ENCODE results near the gene CEMIP. TPM values are rescaled to one million over a fixed set of nuclear protein-coding genes. Genes with fewer than 3 reads are reported as not detected.

CEMIP gene
- total RNA-seq, 1 donor: 687 TPM

- TF ChIP-seq CTCF (IDR thresholded peaks at IDR 0.05; ENCODE audit: extremely low read depth, low read depth, low read length): no peak
- DNase-seq (ENCODE audit: insufficient read length, low spot score, missing footprints): no peak
- Histone ChIP-seq H3K27me3 (ENCODE audit: insufficient read depth, low read length) (no peaks in the 10 kb centered on the region), H3K79me2 (ENCODE audit: insufficient read depth, low read length) (peaks cover 29% of the 10 kb centered on the region), H3K4me2 (ENCODE audit: insufficient read depth, low read length) (no peak overlapping the region), H3K36me3 (ENCODE audit: insufficient read depth, low read length) (peaks cover 28% of the 10 kb centered on the region), H3K9me3 (ENCODE audit: low read depth, low read length) (no peaks in the 10 kb centered on the region), H3K4me3 (ENCODE audit: insufficient read depth, low read length) (no peak overlapping the region), H3K27ac (ENCODE audit: low read depth, low read length) (no peak overlapping the region), H4K20me1 (ENCODE audit: insufficient read depth, low read length) (peaks cover 16% of the 10 kb centered on the region), H3K4me1 (ENCODE audit: insufficient read depth, low read length) (peaks cover 4% of the 10 kb centered on the region), H2AFZ (ENCODE audit: low read length) (no peak overlapping the region)
Measured at GRCh38 chr15:80974914-80975313, 195.7 kb downstream of the CEMIP start.

- Histone ChIP-seq H4K20me1 (ENCODE audit: insufficient read depth, low read length) (peaks cover 11% of the 10 kb centered on the region), H3K4me2 (ENCODE audit: insufficient read depth, low read length) (no peak overlapping the region), H2AFZ (ENCODE audit: low read length) (no peak overlapping the region), H3K4me3 (ENCODE audit: insufficient read depth, low read length) (no peak overlapping the region), H3K27me3 (ENCODE audit: insufficient read depth, low read length) (no peaks in the 10 kb centered on the region), H3K4me1 (ENCODE audit: insufficient read depth, low read length) (peaks cover 3% of the 10 kb centered on the region), H3K36me3 (ENCODE audit: insufficient read depth, low read length) (peaks cover 35% of the 10 kb centered on the region), H3K9me3 (ENCODE audit: low read depth, low read length) (no peaks in the 10 kb centered on the region), H3K27ac (ENCODE audit: low read depth, low read length) (no peak overlapping the region), H3K79me2 (ENCODE audit: insufficient read depth, low read length) (peaks cover 33% of the 10 kb centered on the region)
- no peak for DNase-seq (ENCODE audit: insufficient read length, low spot score, missing footprints)
- no peak for TF ChIP-seq CTCF (IDR thresholded peaks at IDR 0.05; ENCODE audit: extremely low read depth, low read depth, low read length)
Measured at GRCh38 chr15:80976851-80977250, 197.7 kb downstream of the CEMIP start.

- Histone ChIP-seq H4K20me1 (ENCODE audit: insufficient read depth, low read length) (peaks cover 11% of the 10 kb centered on the region), H3K4me1 (ENCODE audit: insufficient read depth, low read length) (peaks cover 3% of the 10 kb centered on the region), H3K36me3 (ENCODE audit: insufficient read depth, low read length) (peaks cover 36% of the 10 kb centered on the region), H3K27ac (ENCODE audit: low read depth, low read length) (no peak overlapping the region), H3K4me2 (ENCODE audit: insufficient read depth, low read length) (no peak overlapping the region), H3K9me3 (ENCODE audit: low read depth, low read length) (no peaks in the 10 kb centered on the region), H3K79me2 (ENCODE audit: insufficient read depth, low read length) (peaks cover 41% of the 10 kb centered on the region), H3K27me3 (ENCODE audit: insufficient read depth, low read length) (no peaks in the 10 kb centered on the region), H3K4me3 (ENCODE audit: insufficient read depth, low read length) (no peak overlapping the region), H2AFZ (ENCODE audit: low read length) (no peak overlapping the region)
- DNase-seq (ENCODE audit: insufficient read length, low spot score, missing footprints): no peak
- peak; percentile 58 for TF ChIP-seq CTCF (IDR thresholded peaks at IDR 0.05; ENCODE audit: extremely low read depth, low read depth, low read length)
Measured at GRCh38 chr15:80977627-80978036, 198.5 kb downstream of the CEMIP start.

GRCh38 chr15:80978685-80979329 lies 199.6 kb downstream of the CEMIP start:
- H3K36me3 ChIP-seq (ENCODE audit: insufficient read depth, low read length): peaks cover 36% of the 10 kb centered on the region
- no peaks in the 10 kb centered on the region for H3K27me3 ChIP-seq (ENCODE audit: insufficient read depth, low read length)
- no peak overlapping the region for H3K27ac ChIP-seq (ENCODE audit: low read depth, low read length)
- peaks cover 11% of the 10 kb centered on the region for H4K20me1 ChIP-seq (ENCODE audit: insufficient read depth, low read length)
- no peak for DNase-seq (ENCODE audit: insufficient read length, low spot score, missing footprints)
- H3K4me3 ChIP-seq (ENCODE audit: insufficient read depth, low read length): no peak overlapping the region
- H3K79me2 ChIP-seq (ENCODE audit: insufficient read depth, low read length): peaks cover 49% of the 10 kb centered on the region
- peaks cover 3% of the 10 kb centered on the region for H3K4me1 ChIP-seq (ENCODE audit: insufficient read depth, low read length)
- no peak overlapping the region for H3K4me2 ChIP-seq (ENCODE audit: insufficient read depth, low read length)
- no peak for TF ChIP-seq CTCF (IDR thresholded peaks at IDR 0.05; ENCODE audit: extremely low read depth, low read depth, low read length)
- no peaks in the 10 kb centered on the region for H3K9me3 ChIP-seq (ENCODE audit: low read depth, low read length)
- H2AFZ ChIP-seq (ENCODE audit: low read length): no peak overlapping the region
